HuH-7 (cell line): ENCODE results near the gene PIGT.

Experiments used
- DNase-seq: peaks from one replicate; pipeline ENCODE4 v3.0.0; 2011; ENCODE audit warnings: low spot score

PIGT gene

DNA sequence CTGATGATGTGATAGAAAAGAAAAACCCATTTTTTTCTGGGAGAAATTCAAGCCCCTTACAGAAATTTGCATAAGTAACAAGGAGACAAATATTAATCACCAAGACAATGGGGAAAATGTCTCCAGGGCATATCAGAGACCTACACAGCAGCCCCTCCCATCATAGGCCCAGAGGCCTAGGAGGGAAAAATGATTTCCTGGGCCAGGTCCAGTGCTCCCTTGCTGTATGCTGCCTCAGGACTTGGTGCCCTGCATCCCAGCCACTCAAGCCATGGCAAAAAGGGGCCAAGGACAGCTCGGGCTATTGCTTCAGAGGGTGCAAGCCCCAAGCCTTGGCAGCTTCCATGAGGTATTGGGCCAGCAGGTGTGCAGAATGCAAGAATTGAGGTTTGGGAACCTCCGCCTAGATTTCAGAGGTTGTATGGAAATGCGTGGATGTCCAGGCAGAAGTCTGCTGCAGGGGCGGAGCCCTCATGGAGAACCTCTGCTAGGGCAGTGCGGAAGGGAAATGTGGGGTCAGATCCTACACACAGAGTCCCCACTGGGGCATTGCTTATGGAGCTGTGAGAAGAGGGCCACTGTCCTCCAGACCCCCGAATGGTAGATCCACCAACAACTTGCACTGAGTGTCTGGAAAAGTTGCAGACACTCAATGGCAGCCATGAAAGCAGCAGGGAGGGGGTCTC, 15.5 kb upstream of the PIGT start:
- DNase-seq, result no peak

DNA sequence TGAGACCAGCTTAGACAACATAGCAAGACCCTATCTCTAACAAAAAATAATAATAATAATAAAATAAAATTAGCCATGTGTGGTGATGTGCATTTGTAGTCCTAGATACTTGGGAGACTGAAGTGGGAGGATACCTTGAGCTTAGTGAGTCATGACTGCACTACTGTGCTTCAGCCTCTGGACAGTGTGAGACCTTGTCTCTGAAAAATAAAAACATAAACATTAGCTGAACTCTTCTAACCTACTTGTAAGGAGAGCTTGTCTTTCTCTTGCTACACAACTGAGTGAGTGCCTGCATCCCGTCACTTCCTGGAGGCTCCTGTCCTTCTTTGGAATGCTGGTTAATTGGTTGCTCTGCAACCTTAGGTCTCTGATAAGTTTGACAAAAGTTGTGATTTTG, 13.0 kb upstream of the PIGT start:
- DNase-seq, result no peak

DNA sequence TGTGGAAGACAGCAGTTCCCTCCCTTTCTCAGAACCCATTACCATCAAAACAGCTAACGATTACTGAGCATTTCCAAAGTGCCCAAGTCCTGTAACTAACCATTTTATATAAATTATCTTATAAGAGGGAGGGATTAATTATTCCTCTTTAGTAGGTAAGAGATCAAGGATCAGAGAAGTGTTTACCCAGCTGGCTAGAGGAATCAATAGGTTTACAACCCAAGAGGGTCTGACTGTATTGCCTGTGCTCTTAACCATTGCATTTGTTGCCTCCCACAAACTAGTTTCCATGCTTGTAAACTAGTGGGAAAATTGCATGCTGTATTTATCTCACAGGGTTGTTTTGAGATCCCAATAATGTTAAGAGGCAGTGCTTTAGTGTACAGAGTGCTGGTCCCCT, 11.5 kb upstream of the PIGT start:
- DNase-seq, result no peak

DNA sequence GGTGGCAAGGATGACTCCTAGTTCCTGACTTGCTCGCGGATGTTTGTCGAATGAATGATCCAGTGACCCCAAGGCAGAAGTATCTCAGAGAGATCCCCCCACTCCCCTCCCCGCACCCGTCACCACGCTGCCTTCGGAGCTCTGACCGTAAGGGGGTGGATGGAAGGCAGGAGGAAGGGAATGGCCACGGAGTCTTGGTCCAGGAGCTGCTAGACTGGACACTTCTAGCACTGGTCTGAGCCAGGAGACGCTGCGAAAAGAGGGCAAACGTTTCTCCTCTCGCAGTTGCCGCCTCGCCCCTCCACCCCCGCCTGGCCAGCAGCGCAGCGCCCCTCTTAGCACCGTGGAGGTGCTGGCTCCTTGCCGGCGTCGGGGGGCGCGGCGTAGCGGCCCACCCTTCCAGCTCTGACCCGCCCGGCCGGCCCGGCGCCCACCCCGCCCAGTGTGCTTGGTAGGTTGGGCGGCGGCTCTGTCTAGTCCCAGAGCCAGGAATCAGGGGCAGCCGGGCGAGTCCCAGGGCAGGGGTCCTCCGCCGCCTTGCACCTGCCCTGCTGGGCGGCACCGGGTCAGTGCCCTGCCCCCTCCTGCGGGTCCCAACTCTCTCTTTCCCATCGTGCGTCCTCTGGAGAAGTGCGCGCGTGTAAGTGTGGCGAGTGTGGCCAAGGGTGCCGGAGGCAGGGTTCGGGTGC, 10.2 kb upstream of the PIGT start:
- DNase-seq, result peak; percentile 52

DNA sequence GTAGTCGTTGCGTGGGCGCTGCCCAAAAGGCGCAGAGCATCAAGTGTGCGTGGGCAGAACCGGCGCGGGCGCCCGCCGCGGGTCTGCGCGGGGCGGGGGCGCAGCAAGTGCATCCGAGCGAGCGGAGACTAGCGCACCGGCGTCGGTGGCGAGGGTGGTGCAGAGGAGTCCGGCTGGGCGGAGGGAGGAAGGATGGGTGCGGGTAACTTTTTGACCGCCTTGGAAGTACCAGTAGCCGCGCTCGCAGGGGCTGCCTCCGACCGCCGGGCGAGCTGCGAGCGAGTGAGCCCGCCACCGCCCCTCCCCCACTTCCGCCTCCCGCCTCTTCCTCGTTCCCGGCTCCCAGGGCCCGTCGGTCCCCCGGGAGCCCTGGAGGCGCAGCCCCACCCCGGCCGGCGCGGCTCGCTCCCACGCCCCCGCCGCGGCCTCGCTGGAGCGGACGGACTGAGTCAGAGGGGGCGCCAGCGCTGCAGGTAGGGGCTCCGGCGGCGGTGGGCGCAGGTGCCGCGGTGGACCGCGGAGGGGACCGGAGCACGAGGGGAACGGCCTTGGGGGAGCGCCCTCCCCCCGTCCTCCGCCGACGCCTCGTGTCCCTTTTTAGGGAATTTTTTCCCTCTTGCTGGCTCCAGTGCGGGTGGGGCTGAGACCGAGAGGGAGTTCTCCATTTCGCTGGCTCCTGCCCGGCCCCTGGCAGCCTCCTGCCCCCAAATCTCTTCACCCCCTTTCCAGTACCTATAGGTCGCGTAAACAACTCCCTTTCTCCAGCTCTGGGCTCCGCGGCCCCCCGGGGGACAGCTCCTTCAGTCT, 9.5 kb upstream of the PIGT start:
- peak; percentile 72 for DNase-seq

DNA sequence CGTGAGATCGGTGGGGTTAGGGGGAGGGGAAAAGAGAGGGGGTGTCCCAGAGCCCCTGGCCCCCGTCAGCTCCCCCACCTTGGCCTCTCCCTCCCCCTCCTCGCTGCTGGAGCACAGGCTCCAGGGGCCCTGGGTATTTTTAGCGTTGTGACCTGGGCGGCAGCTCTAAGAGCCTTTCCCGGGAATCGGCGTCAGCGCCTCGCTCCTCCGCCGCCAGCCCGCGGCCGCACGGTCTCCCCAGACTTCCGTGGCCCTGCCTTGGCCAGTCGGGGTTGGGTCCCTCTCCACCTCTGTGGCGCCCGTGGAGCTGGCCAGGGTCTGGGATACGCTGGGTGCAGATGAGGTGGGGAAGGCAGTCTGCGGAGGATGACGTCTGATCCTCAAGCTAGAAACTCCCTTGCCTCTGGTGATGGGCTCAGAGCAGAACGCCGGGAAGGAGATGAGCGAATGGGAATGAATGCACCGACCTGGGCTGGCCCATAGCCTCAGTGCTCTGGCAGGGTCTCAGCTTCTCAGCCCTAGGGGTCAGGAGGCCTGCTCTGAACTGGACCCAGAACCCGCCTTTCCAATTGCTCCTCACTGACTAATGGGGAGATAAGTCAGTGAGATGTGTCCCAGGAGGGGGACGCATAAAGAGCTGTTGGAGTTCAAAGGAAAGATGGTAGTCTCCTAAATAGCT, 8.7 kb upstream of the PIGT start:
- DNase-seq, result no peak

DNA sequence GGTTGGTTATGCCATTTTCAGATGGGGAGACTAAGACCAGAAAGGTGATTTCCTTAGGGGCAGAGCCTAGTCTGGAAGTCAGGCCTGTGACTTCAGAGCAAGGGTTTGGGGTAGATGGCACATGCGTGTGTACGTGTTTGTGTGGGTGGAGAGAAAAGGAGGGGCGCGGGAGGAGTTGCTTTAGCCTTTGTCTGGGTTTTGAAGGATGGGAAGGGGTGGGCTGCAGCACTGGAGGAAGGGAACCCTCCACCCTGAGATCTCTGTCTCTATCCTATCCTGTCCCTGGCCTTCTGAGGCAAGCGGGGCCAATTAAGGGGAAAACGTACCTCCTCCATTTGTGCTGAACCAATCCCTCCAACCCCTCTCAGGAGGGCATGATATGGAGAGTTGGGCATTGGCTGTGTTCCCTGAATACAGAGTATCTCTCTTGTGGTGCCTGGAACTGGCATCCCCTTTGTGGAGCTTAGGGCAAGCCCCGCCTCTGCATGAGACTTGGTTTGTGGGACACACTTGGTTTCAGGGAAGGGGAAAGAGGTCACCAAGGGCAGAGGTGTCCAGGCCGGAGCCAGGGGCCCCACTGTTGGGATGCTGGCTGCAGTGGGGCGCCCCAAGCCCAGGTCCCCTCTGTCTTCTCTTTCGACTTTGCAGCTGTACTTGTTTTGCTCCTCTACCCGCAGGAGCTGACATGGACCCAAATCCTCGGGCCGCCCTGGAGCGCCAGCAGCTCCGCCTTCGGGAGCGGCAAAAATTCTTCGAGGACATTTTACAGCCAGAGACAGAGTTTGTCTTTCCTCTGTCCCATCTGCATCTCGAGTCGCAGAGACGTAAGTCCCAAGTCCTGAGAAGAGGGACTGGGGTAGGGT, 7.9 kb upstream of the PIGT start, which contains the start of gene DBNDD2:
Gene DBNDD2, plus strand, starts transcription at position 507 of the 863 bp plus-strand sequence. Its CDS starts 179 bp downstream, at position 686.
- no peak for DNase-seq

DNA sequence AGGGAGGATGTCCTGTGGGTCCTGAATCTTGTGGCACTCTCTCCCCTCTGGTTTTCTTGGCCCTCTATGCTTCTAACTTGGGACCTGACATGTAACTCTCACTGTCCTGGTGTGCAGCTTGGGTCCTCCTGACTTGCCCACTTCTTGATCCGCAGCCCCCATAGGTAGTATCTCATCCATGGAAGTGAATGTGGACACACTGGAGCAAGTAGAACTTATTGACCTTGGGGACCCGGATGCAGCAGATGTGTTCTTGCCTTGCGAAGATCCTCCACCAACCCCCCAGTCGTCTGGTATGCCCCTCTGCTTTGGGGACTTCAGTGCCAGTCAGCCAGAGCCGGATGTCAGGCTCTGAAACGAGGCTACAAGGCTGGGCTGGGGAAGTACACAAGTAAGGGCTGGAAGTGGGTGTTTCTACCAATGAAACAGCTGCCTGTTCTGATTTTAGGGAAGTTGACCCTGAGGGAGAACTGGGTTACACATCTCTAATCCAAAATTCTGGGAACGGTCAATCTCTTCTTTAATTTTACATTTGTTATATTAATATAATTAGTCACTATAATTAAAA, 7.2 kb upstream of the PIGT start:
- no peak for DNase-seq

DNA sequence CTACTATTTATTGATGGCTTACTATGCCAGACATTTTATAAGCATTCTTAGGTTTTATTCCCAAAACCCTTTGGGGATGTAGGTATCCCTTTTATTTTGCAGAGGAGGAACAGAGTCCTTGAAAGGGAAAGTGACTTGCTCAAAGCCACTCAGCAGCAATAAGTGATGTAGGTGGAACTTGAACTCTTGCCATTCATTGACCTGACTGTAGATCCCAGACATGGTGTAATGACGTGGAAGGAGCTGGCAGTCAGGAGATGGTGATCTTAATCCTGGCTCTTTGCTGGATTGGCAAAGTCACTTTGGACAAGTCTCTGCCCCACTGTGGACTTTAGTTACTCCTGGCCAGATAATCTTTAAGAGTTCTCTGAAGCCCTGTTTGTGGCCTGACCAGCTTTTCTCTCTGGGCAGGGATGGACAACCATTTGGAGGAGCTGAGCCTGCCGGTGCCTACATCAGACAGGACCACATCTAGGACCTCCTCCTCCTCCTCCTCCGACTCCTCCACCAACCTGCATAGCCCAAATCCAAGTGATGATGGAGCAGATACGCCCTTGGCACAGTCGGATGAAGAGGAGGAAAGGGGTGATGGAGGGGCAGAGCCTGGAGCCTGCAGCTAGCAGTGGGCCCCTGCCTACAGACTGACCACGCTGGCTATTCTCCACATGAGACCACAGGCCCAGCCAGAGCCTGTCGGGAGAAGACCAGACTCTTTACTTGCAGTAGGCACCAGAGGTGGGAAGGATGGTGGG, 6.2 kb upstream of the PIGT start:
- DNase-seq, result no peak

DNA sequence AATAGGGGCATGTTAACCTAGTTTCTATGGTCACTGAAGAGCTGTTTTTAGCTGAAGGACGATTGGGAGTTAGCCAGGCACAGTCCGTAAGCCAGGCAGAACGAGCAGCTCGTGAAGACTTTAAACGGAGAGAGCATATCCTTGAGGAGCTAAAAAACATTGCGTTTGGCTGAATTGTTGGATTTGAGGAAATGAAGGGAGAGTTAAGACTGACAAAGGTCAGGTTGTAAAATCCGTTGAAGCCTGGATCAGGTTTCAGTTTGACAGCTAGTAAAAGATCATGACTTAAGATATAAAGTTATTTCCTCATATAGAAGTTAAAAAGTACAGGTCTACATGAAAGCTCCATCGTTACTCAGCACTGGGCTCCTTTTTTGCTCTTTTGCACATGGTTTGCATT, 5.1 kb upstream of the PIGT start:
- no peak for DNase-seq

DNA sequence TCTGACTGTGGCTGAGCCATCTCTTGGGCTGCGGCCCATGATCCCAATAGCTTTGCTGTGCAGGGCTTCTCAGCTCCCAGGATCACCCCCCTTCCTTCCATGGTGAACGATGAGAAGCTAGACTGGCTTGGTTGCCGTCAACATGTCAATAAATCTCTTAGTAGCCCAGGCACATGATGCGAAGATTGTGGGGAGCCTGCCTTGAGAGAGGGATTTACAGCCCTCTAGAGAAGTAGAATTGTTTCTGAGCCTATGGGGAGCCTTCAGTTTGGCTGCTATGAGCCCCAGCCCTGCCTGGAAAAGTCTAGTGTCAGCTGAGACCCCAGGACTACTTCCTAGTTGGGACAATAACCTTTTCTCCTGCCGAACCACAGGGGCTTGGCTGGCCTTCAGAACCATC, 3.3 kb upstream of the PIGT start:
- DNase-seq, result no peak

DNA sequence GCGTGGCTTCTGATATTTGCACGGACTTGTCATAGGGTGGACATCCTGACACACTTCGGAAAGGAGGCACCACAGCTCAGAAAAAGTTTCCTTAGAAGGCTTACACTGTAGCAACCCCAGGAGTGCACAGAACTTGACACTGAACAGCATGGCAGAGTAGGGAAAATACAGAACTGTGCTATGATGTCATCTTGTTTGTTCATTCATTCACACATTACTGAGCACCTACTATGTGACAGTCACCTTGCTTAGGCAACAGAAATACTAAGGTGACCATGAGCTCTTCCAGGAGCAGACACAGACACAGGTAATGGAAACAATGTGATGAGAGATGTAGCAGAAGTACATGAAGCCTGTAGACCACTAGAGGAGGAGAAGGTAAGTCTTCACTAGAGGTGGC, 2.5 kb upstream of the PIGT start:
- DNase-seq, result no peak

DNA sequence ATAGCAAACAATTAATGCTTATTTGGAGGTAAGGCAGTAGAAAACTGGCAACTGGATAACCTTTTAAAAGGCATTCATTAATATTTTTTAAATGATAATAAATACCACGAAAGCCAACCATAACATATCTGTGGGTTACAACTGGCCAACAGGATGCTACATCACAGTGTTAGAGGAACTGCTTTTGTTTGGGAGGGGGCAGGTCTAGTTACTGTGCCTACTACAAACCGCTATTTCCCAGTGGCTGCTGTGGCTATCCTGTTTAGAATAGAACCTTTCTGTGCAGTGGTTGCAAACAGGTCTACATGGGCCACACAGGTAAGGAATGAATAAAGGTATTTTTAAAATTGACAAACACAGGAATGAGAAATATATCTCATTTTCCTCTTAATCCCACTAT, 976 bp downstream of the PIGT start:
- DNase-seq, result no peak

DNA sequence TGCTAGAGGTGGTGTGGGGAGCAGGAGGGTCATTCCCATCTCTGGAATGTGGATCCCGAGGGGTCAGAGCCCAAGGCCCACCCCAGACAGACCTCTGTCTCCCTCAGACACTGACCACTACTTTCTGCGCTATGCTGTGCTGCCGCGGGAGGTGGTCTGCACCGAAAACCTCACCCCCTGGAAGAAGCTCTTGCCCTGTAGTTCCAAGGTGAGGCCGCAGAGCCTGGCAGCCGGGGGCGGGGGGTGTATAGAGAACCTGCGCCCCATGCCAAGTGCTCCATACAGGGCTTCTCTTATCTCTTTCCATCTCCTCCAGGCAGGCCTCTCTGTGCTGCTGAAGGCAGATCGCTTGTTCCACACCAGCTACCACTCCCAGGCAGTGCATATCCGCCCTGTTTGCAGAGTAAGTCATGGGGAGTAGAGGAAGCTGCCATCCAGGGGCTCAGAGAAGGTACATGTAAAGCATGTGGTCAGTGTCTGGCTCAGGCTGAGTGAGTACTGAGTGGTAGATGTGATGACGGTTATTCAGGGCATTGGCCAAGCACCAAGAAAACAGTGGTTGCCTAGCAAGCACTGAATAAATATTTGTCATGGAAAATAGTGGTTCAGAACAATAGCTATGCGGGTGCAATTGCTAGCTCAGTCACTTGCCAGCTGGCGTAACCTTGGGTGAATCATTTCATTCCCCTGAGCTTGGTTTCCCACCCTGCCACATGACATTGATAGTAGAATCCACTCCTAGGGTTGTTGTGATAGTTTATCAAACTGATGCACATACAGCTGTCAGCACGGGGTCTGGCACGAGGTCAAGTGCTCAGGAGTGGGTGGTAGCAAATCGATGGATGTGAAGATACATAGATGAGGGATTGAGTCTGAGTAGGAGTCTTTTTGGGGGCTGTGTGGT, 3.5 kb downstream of the PIGT start:
- DNase-seq, result no peak

DNA sequence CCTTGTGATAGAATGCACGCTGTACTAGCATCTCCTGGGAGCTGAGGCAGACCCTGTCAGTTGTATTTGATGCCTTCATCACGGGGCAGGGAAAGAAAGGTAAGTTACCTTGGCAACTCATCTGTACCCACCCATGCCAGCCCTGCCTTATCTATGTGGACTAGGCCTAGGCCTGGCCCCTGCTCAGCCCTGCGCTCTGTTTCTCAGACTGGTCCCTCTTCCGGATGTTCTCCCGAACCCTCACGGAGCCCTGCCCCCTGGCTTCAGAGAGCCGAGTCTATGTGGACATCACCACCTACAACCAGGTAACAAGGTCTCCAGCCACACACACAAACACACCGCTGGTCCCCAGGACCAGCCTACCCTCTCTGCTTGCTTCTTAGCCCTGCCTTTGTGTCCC, 4.2 kb downstream of the PIGT start:
- no peak for DNase-seq

DNA sequence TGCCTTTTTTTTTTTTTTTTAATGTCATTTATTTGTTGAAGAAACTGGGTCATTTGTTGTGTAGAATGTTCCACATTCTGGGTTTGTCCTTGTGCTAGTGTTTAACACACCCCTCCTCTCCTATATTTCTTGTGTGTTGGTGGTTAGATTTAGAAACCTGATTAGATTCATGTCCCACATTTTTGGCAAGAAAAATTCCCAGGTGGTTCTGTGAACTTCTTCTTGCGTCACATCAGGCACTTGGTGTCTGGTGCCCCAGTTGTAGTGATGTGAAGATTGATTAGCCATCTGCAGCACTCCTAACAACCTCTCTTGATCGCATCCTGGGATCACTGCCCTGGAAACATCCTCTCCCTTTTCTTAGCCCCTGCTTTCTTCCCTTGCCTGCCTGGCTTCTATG, 7.8 kb downstream of the PIGT start:
- no peak for DNase-seq

DNA sequence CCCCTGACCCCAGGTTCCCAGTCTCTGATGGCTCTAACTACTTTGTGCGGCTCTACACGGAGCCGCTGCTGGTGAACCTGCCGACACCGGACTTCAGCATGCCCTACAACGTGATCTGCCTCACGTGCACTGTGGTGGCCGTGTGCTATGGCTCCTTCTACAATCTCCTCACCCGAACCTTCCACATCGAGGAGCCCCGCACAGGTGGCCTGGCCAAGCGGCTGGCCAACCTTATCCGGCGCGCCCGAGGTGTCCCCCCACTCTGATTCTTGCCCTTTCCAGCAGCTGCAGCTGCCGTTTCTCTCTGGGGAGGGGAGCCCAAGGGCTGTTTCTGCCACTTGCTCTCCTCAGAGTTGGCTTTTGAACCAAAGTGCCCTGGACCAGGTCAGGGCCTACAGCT, 9.6 kb downstream of the PIGT start:
- DNase-seq, result no peak

DNA sequence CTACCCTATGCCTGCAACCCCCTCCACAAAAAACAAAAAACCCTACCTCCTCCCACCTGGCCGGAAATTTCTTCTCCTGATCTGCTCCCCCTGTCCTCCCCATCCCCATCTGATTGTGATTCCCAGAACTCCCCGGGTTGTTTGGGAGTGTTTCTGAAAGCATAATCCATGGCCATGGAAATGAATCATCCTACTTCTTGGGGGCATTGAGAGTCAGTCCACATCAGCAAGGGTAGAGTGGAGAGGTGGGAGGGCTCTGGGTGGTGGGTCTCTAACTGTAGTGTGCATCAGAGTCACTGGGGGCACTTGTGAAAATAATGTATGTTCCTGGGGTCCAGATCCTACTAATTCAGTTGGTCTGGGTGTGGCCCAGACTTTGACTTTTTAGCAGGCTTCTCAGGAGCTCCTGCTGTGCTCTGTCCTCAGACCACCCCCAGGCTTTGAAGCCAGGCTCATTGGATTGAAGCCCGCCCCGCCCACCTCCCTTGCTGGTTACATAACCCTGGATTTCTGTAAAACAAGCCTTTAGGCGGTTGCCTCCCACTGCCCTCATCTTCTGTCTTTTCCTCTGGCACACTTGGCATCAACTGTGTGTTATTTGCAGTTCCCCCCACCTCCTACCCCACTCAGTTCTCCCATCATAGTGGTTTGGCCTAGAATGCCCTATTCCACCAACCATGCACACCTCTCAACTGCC, 10.5 kb downstream of the PIGT start:
- DNase-seq, result no peak
